GM10248 (cell line): ENCODE data around the gene GAGE12G.
"Not testable (repeated sequence)": the region's sequence is repeated elsewhere in the genome, so short reads cannot be mapped to it uniquely, and the experiment has no call there.

ENCODE experiments used
- CTCF ChIA-PET: fragments of 300-600 bp; sonication (Branson Sonifier 250); formaldehyde crosslinking; extraction: SDS; loops from one replicate; lab custom pipeline; 2021; ENCODE audit warnings: antibody characterized with exemption; lab: Yijun Ruan, JAX
- POLR2A ChIA-PET: fragments of 350-650 bp; sonication (Branson Sonifier 250); formaldehyde crosslinking; extraction: SDS; loops from one replicate; lab custom pipeline; 2020; ENCODE audit warnings: antibody characterized with exemption; lab: Yijun Ruan, JAX
- DNase-seq: peaks from one replicate; pipeline ENCODE4 v3.0.0; 2012; ENCODE audit errors: extremely low spot score
- CTCF ChIP-seq: IDR thresholded peaks from 2 replicates; pipeline ENCODE4 v1.5.1; 2012; ENCODE audit warnings: mild to moderate bottlenecking, low read depth; ENCODE audit errors: extremely low read depth, missing control alignments, control extremely low read depth

Gene GAGE12G, protein sequence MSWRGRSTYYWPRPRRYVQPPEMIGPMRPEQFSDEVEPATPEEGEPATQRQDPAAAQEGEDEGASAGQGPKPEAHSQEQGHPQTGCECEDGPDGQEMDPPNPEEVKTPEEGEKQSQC

GRCh38 chrX:49570100-49570499 lies at the start of gene GAGE12G:
Gene GAGE12G, plus strand, starts transcription at chrX:49570400. Its CDS starts 1,155 bp downstream, at chrX:49571555.
- POLR2A ChIA-PET, DNase-seq, CTCF ChIA-PET: not testable (repeated sequence)

DNA sequence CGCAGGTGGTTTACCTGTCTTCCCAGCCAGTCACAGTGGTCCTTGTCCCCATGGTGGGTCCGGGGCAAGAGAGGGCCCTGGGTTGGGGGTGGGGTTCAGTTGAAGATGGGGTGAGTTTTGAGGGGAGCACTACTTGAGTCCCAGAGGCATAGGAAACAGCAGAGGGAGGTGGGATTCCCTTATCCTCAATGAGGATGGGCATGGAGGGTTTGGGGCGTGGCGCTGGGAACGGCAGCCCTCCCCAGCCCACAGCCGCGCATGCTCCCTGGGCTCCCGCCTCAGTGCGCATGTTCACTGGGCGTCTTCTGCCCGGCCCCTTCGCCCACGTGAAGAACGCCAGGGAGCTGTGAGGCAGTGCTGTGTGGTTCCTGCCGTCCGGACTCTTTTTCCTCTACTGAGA lies 38.3 kb upstream of the GAGE12G start, which contains the start of gene GAGE12C:
GAGE12C (plus strand) TSS at position 301 of the 400 bp plus-strand sequence. CDS start 1,155 bp downstream, outside the sequence.
- CTCF ChIA-PET, result not testable (repeated sequence)

DNA sequence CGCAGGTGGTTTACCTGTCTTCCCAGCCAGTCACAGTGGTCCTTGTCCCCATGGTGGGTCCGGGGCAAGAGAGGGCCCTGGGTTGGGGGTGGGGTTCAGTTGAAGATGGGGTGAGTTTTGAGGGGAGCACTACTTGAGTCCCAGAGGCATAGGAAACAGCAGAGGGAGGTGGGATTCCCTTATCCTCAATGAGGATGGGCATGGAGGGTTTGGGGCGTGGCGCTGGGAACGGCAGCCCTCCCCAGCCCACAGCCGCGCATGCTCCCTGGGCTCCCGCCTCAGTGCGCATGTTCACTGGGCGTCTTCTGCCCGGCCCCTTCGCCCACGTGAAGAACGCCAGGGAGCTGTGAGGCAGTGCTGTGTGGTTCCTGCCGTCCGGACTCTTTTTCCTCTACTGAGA lies 28.8 kb upstream of the GAGE12G start, which contains the start of gene GAGE12D:
GAGE12D (plus strand) TSS at position 301 of the 400 bp plus-strand sequence. CDS start 1,155 bp downstream, outside the sequence.
- POLR2A ChIA-PET, CTCF ChIA-PET, DNase-seq: not testable (repeated sequence)

More for the DNA sequence above, 38.3 kb upstream of the GAGE12G start, which contains the start of gene GAGE12C:
- DNase-seq, POLR2A ChIA-PET: not testable (repeated sequence)

- DNase-seq, POLR2A ChIA-PET, CTCF ChIA-PET: not testable (repeated sequence)
Observed at GRCh38 chrX:49550989-49551388, 19.2 kb upstream of the GAGE12G start, which contains the start of gene GAGE12E. Gene GAGE12E, plus strand, starts transcription at chrX:49551289. Its CDS starts 1,155 bp downstream, at chrX:49552444.

DNA sequence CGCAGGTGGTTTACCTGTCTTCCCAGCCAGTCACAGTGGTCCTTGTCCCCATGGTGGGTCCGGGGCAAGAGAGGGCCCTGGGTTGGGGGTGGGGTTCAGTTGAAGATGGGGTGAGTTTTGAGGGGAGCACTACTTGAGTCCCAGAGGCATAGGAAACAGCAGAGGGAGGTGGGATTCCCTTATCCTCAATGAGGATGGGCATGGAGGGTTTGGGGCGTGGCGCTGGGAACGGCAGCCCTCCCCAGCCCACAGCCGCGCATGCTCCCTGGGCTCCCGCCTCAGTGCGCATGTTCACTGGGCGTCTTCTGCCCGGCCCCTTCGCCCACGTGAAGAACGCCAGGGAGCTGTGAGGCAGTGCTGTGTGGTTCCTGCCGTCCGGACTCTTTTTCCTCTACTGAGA lies 9.7 kb upstream of the GAGE12G start, which contains the start of gene GAGE12F:
GAGE12F (plus strand) TSS at position 301 of the 400 bp plus-strand sequence. CDS start 1,155 bp downstream, outside the sequence.
- CTCF ChIA-PET, POLR2A ChIA-PET, DNase-seq: not testable (repeated sequence)

DNA sequence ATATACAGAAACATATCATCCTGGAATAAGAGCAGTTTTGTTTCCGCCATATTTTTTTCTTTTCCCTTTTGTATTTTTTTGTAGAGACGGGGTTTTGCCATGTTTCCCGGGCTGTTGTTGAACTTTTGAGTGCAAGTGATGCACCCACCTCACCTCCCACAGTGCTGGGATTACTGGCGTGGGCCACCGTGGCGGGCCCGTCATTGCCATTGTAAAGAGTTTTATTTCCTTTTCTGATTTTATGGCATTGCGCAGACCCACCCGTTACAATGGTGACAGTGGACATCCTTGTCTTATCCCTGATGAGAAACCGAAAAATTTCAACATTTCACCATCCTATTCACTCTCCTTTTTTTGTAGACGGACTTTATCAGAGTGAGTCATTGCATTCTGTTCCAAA lies 1.5 kb upstream of the GAGE12G start:
- CTCF ChIA-PET, DNase-seq, POLR2A ChIA-PET: not testable (repeated sequence)

GRCh38 chrX:49569152-49569551 lies 1.0 kb upstream of the GAGE12G start:
- CTCF ChIA-PET, POLR2A ChIA-PET, DNase-seq: not testable (repeated sequence)

DNA sequence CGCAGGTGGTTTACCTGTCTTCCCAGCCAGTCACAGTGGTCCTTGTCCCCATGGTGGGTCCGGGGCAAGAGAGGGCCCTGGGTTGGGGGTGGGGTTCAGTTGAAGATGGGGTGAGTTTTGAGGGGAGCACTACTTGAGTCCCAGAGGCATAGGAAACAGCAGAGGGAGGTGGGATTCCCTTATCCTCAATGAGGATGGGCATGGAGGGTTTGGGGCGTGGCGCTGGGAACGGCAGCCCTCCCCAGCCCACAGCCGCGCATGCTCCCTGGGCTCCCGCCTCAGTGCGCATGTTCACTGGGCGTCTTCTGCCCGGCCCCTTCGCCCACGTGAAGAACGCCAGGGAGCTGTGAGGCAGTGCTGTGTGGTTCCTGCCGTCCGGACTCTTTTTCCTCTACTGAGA lies 9.4 kb downstream of the GAGE12G start, which contains the start of gene GAGE12H:
GAGE12H (plus strand) TSS at position 301 of the 400 bp plus-strand sequence. CDS start 1,155 bp downstream, outside the sequence.
- CTCF ChIA-PET, DNase-seq, POLR2A ChIA-PET: not testable (repeated sequence)

GRCh38 chrX:49589196-49589595 lies 19.0 kb downstream of the GAGE12G start, which contains the start of gene GAGE2A:
Gene GAGE2A, plus strand, starts transcription at chrX:49589496. Its CDS starts 1,155 bp downstream, at chrX:49590651.
- DNase-seq, CTCF ChIA-PET, POLR2A ChIA-PET: not testable (repeated sequence)

DNA sequence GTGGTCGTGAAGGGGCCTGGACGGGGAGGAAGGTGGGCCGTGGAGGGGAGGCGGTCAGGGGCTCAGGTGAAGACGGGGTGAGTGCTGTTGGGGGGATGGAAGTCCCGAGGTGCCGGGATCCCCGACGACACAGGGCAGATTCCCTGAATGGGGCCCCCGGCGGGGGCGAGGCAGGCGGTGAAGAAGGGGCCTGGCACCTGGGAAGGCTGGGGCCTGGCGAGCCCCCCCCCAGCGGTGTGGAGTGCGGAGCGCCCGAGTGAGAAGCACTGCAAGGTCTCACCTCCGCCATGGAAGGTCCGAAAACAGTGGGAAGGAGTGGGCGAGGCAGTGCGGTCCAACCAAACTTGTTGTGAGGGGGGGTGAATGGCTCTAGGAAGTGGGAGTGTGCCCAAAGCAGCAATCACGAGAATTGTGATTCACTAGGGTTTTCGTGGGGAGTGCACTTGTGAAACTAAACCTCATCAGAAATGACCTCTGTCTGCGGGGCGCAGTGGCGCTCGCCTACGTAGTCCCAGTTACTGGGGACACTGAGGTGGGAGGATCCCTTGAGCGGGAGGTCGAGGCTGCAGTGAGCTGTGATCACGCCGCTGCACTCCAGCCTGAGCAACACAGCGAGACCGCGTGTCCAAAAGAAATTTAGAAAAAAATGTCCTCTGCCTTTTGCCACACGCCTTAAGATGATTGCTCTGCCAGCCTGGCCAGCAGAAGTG lies 19.7 kb downstream of the GAGE12G start:
- POLR2A ChIA-PET, DNase-seq, CTCF ChIA-PET: not testable (repeated sequence)

GRCh38 chrX:49590488-49590887 lies 20.3 kb downstream of the GAGE12G start:
- DNase-seq, CTCF ChIA-PET, POLR2A ChIA-PET: not testable (repeated sequence)

DNA sequence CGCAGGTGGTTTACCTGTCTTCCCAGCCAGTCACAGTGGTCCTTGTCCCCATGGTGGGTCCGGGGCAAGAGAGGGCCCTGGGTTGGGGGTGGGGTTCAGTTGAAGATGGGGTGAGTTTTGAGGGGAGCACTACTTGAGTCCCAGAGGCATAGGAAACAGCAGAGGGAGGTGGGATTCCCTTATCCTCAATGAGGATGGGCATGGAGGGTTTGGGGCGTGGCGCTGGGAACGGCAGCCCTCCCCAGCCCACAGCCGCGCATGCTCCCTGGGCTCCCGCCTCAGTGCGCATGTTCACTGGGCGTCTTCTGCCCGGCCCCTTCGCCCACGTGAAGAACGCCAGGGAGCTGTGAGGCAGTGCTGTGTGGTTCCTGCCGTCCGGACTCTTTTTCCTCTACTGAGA lies 28.5 kb downstream of the GAGE12G start, which contains the start of gene GAGE1:
GAGE1 (plus strand) TSS at position 301 of the 400 bp plus-strand sequence. CDS start 1,155 bp downstream, outside the sequence.
- DNase-seq, CTCF ChIA-PET, POLR2A ChIA-PET: not testable (repeated sequence)

DNA sequence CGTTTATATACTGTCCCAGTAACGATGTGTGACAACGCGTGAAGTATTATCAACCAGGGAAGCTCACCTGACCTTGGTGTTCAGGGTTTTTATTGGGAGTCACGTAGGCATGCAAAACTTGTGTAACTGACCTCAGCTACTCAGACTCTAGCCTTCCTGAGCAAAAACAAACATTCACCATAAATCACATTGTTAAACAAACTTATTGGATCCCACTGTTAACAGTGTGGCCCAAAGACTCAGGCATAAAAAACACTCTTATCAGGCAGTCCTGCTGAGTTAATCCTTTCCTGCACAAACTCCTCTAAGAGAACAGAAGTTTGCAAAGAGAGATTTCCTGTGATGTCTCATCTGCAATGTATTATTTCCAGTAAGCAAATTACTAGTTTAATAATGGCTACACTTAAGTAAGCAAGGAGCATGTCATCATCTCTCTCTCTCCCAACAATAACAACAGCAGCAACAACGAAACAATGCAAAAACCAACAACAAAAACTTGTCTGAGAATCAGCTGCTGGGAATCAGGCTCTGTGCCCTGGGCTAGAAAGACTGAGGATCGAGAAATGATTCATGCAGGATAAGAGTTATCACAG lies 40.6 kb downstream of the GAGE12G start:
- no peak for TF ChIP-seq CTCF
- ChIA-PET CTCF (no interaction called here), POLR2A (no interaction called here)
- DNase-seq, result no peak
